BLaER1 (cell line): ENCODE measurements around the gene TFE3.
A peak's percentile ranks its signal among the peaks of the same experiment; 100 is the strongest.

Experiments
- H3K27ac ChIP-seq: shearing (Covaris generic); formaldehyde crosslinking; 2 replicates; pipeline ENCODE4 v1.8.1; 2022
- H3K27me3 ChIP-seq: shearing (Covaris generic); formaldehyde crosslinking; 2 replicates; pipeline ENCODE4 v1.8.1; 2022
- H3K36me3 ChIP-seq: shearing (Covaris generic); formaldehyde crosslinking; 2 replicates; pipeline ENCODE4 v1.8.1; 2022
- H3K4me1 ChIP-seq: shearing (Covaris generic); formaldehyde crosslinking; 2 replicates; pipeline ENCODE4 v1.8.1; 2022
- H3K4me2 ChIP-seq: shearing (Covaris generic); formaldehyde crosslinking; 2 replicates; pipeline ENCODE4 v1.8.1; 2022
- H3K4me3 ChIP-seq: shearing (Covaris generic); formaldehyde crosslinking; 2 replicates; pipeline ENCODE4 v1.8.1; 2022
- H3K9ac ChIP-seq: shearing (Covaris generic); formaldehyde crosslinking; 2 replicates; pipeline ENCODE4 v1.8.1; 2022
- H3K9me3 ChIP-seq: shearing (Covaris generic); formaldehyde crosslinking; 2 replicates; pipeline ENCODE4 v1.8.1; 2022
- H4K20me1 ChIP-seq: shearing (Covaris generic); formaldehyde crosslinking; 2 replicates; pipeline ENCODE4 v1.8.1; 2022
- Cebpa-rat ChIP-seq: shearing (Covaris generic); IDR thresholded peaks from 2 replicates; pipeline ENCODE4 v1.8.1; 2022

The TFE3 gene

GRCh38 chrX:49019050-49019449 lies 24.1 kb downstream of the TFE3 start:
- Histone ChIP-seq H3K27me3 (peaks cover 4% of the 10 kb centered on the region; the same call in 1 of the 2 replicates), H3K9me3 (no peaks in the 10 kb centered on the region), H3K27ac (no peak overlapping the region), H3K9ac (no peak overlapping the region), H3K36me3 (no peaks in the 10 kb centered on the region), H3K4me3 (no peak overlapping the region), H3K4me2 (no peak overlapping the region), H3K4me1 (no peaks in the 10 kb centered on the region), H4K20me1 (no peaks in the 10 kb centered on the region)
- no peak for TF ChIP-seq Cebpa-rat

GRCh38 chrX:49003696-49004095 lies 39.5 kb downstream of the TFE3 start:
- Histone ChIP-seq H3K4me2 (no peak overlapping the region), H3K36me3 (peaks cover 13% of the 10 kb centered on the region), H4K20me1 (peaks cover 24% of the 10 kb centered on the region), H3K4me3 (no peak overlapping the region), H3K27ac (no peak overlapping the region), H3K27me3 (peaks cover 10% of the 10 kb centered on the region; the same call in 1 of the 2 replicates), H3K9me3 (peaks cover 5% of the 10 kb centered on the region; the same call in 1 of the 2 replicates), H3K4me1 (peaks cover 8% of the 10 kb centered on the region; the same call in 1 of the 2 replicates), H3K9ac (no peak overlapping the region)
- TF ChIP-seq Cebpa-rat = no peak

GRCh38 chrX:49002091-49002935 lies 40.8 kb downstream of the TFE3 start, which contains the start of gene GRIPAP1:
Gene GRIPAP1 (minus strand): TSS chrX:49002264. CDS start chrX:49002229, 35 bp downstream.
- H3K4me2 ChIP-seq = peak within 1 kb of the TSS; percentile 72
- H3K27me3 ChIP-seq = peaks cover 17% of the 10 kb centered on the region; the same call in 1 of the 2 replicates
- no peak for TF ChIP-seq Cebpa-rat
- peak within 1 kb of the TSS; percentile 78 for H3K4me3 ChIP-seq
- H3K27ac ChIP-seq = peak within 1 kb of the TSS; percentile 97
- H3K4me1 ChIP-seq = peaks cover 8% of the 10 kb centered on the region; the same call in 1 of the 2 replicates
- H3K9ac ChIP-seq = peak within 1 kb of the TSS; percentile 92
- peaks cover 38% of the 10 kb centered on the region for H4K20me1 ChIP-seq
- peaks cover 5% of the 10 kb centered on the region; the same call in 1 of the 2 replicates for H3K9me3 ChIP-seq
- peaks cover 26% of the 10 kb centered on the region for H3K36me3 ChIP-seq

- Histone ChIP-seq H3K4me1 (peaks cover 8% of the 10 kb centered on the region; the same call in 1 of the 2 replicates), H3K27me3 (peaks cover 22% of the 10 kb centered on the region; the same call in 1 of the 2 replicates), H3K36me3 (peaks cover 33% of the 10 kb centered on the region), H3K4me3 (peak overlapping the region; percentile 78), H3K4me2 (peak overlapping the region; percentile 72), H3K9me3 (peaks cover 5% of the 10 kb centered on the region; the same call in 1 of the 2 replicates), H3K27ac (peak overlapping the region; percentile 97), H3K9ac (peak overlapping the region; percentile 92), H4K20me1 (peaks cover 45% of the 10 kb centered on the region)
- no peak for TF ChIP-seq Cebpa-rat
Measured at GRCh38 chrX:49001521-49002090, 41.6 kb downstream of the TFE3 start.

GRCh38 chrX:49000636-49001035 lies 42.5 kb downstream of the TFE3 start:
- H3K4me1 ChIP-seq = peaks cover 8% of the 10 kb centered on the region; the same call in 1 of the 2 replicates
- peaks cover 54% of the 10 kb centered on the region for H4K20me1 ChIP-seq
- H3K9ac ChIP-seq = no peak overlapping the region
- peaks cover 39% of the 10 kb centered on the region for H3K36me3 ChIP-seq
- no peak overlapping the region for H3K27ac ChIP-seq
- peaks cover 5% of the 10 kb centered on the region; the same call in 1 of the 2 replicates for H3K9me3 ChIP-seq
- H3K4me2 ChIP-seq = peak overlapping the region; percentile 72
- TF ChIP-seq Cebpa-rat = no peak
- H3K27me3 ChIP-seq = peaks cover 22% of the 10 kb centered on the region; the same call in 1 of the 2 replicates
- H3K4me3 ChIP-seq = peak overlapping the region; percentile 78

- peaks cover 68% of the 10 kb centered on the region for H4K20me1 ChIP-seq
- peaks cover 8% of the 10 kb centered on the region; the same call in 1 of the 2 replicates for H3K4me1 ChIP-seq
- H3K4me2 ChIP-seq = no peak overlapping the region
- H3K4me3 ChIP-seq = no peak overlapping the region
- no peak overlapping the region for H3K9ac ChIP-seq
- no peak for TF ChIP-seq Cebpa-rat
- H3K36me3 ChIP-seq = peaks cover 39% of the 10 kb centered on the region
- peaks cover 5% of the 10 kb centered on the region; the same call in 1 of the 2 replicates for H3K9me3 ChIP-seq
- H3K27me3 ChIP-seq = peaks cover 34% of the 10 kb centered on the region
- no peak overlapping the region for H3K27ac ChIP-seq
Measured at GRCh38 chrX:48999030-48999429, 44.1 kb downstream of the TFE3 start.

- Histone ChIP-seq H3K9me3 (peaks cover 5% of the 10 kb centered on the region; the same call in 1 of the 2 replicates), H3K36me3 (peaks cover 45% of the 10 kb centered on the region), H4K20me1 (peaks cover 75% of the 10 kb centered on the region), H3K4me1 (peaks cover 8% of the 10 kb centered on the region; the same call in 1 of the 2 replicates), H3K9ac (no peak overlapping the region), H3K27me3 (peaks cover 40% of the 10 kb centered on the region), H3K4me3 (no peak overlapping the region), H3K27ac (no peak overlapping the region), H3K4me2 (no peak overlapping the region)
- no peak for TF ChIP-seq Cebpa-rat
Measured at GRCh38 chrX:48998391-48998790, 44.8 kb downstream of the TFE3 start.

- no peak for TF ChIP-seq Cebpa-rat
- no peak overlapping the region for H3K9ac ChIP-seq
- H3K4me2 ChIP-seq = no peak overlapping the region
- H3K27me3 ChIP-seq = peaks cover 43% of the 10 kb centered on the region
- peaks cover 50% of the 10 kb centered on the region for H3K36me3 ChIP-seq
- peaks cover 5% of the 10 kb centered on the region; the same call in 1 of the 2 replicates for H3K9me3 ChIP-seq
- peaks cover 8% of the 10 kb centered on the region; the same call in 1 of the 2 replicates for H3K4me1 ChIP-seq
- H4K20me1 ChIP-seq = peaks cover 80% of the 10 kb centered on the region
- no peak overlapping the region for H3K27ac ChIP-seq
- H3K4me3 ChIP-seq = no peak overlapping the region
Measured at GRCh38 chrX:48997865-48998264, 45.3 kb downstream of the TFE3 start.

- Histone ChIP-seq H3K4me1 (peaks cover 8% of the 10 kb centered on the region; the same call in 1 of the 2 replicates), H3K9me3 (peaks cover 5% of the 10 kb centered on the region; the same call in 1 of the 2 replicates), H3K27me3 (peaks cover 47% of the 10 kb centered on the region), H3K36me3 (peaks cover 54% of the 10 kb centered on the region), H3K4me3 (no peak overlapping the region), H3K27ac (no peak overlapping the region), H4K20me1 (peaks cover 84% of the 10 kb centered on the region), H3K9ac (no peak overlapping the region), H3K4me2 (no peak overlapping the region)
- no peak for TF ChIP-seq Cebpa-rat
Measured at GRCh38 chrX:48997455-48997854, 45.7 kb downstream of the TFE3 start.
